Superior temporal gyrus (tissue), 1 donor: ENCODE data around the gene TSPAN2.

Experiments
- DNase-seq: peaks from one replicate; pipeline ENCODE4 v3.0.0-alpha.2; 2016; ENCODE audit errors: extremely low spot score

Gene TSPAN2

GRCh38 chr1:115113766-115114165 lies 24.5 kb upstream of the TSPAN2 start:
- DNase-seq, result no peak

GRCh38 chr1:115112496-115113375 lies 23.4 kb upstream of the TSPAN2 start:
- DNase-seq, result peak; percentile 57

GRCh38 chr1:115107516-115108260 lies 18.4 kb upstream of the TSPAN2 start:
- DNase-seq, result no peak

- DNase-seq, result no peak
Measured at GRCh38 chr1:115105831-115106230, 16.5 kb upstream of the TSPAN2 start.

- DNase-seq, result no peak
Measured at GRCh38 chr1:115099693-115100050, 10.4 kb upstream of the TSPAN2 start.

- no peak for DNase-seq
Measured at GRCh38 chr1:115098979-115099692, 9.8 kb upstream of the TSPAN2 start.

GRCh38 chr1:115092175-115092574 lies 2.9 kb upstream of the TSPAN2 start:
- DNase-seq, result no peak

GRCh38 chr1:115091572-115091971 lies 2.3 kb upstream of the TSPAN2 start:
- no peak for DNase-seq

GRCh38 chr1:115090956-115091355 lies 1.7 kb upstream of the TSPAN2 start:
- no peak for DNase-seq

- DNase-seq, result no peak
Measured at GRCh38 chr1:115090540-115090939, 1.2 kb upstream of the TSPAN2 start.

GRCh38 chr1:115090186-115090490 lies 835 bp upstream of the TSPAN2 start:
- no peak for DNase-seq

- no peak for DNase-seq
Measured at GRCh38 chr1:115088871-115089419, 358 bp downstream of the TSPAN2 start.

- DNase-seq, result no peak
Measured at GRCh38 chr1:115088115-115088778, 1.1 kb downstream of the TSPAN2 start.

GRCh38 chr1:115086176-115086830 lies 3.0 kb downstream of the TSPAN2 start:
- no peak for DNase-seq

- DNase-seq, result no peak
Measured at GRCh38 chr1:115084902-115085511, 4.3 kb downstream of the TSPAN2 start.

GRCh38 chr1:115082949-115083348 lies 6.4 kb downstream of the TSPAN2 start:
- no peak for DNase-seq

GRCh38 chr1:115078708-115079107 lies 10.6 kb downstream of the TSPAN2 start:
- DNase-seq, result no peak

GRCh38 chr1:115077984-115078330 lies 11.3 kb downstream of the TSPAN2 start:
- DNase-seq, result no peak

- no peak for DNase-seq
Measured at GRCh38 chr1:115077286-115077983, 11.9 kb downstream of the TSPAN2 start.

GRCh38 chr1:115076384-115076915 lies 12.9 kb downstream of the TSPAN2 start:
- no peak for DNase-seq
